HG03575 (cell line): ENCODE measurements around the gene LRRC34.

ENCODE experiments used
- ATAC-seq: cut with Tn5 transposase; IDR thresholded peaks from one replicate; pipeline ENCODE4 v1.9.1; 2021; ENCODE audit not compliant: unreplicated experiment, insufficient number of reproducible peaks, low FRiP score; ENCODE audit errors: extremely low read depth

The LRRC34 gene

GRCh38 chr3:169818316-169818715, 5.6 kb upstream of the LRRC34 start:
- ATAC-seq: no peak

GRCh38 chr3:169815590-169816150, 3.0 kb upstream of the LRRC34 start:
- no peak for ATAC-seq

- peak; percentile 89 for ATAC-seq
Observed at GRCh38 chr3:169813757-169814517, 1.2 kb upstream of the LRRC34 start.

GRCh38 chr3:169813278-169813677, 574 bp upstream of the LRRC34 start:
- no peak for ATAC-seq

GRCh38 chr3:169811631-169812331, 923 bp downstream of the LRRC34 start:
- ATAC-seq: no peak

GRCh38 chr3:169809230-169809795, 3.4 kb downstream of the LRRC34 start:
- no peak for ATAC-seq

GRCh38 chr3:169804681-169805080, 8.0 kb downstream of the LRRC34 start:
- ATAC-seq: no peak

GRCh38 chr3:169792359-169792758, 20.3 kb downstream of the LRRC34 start:
- no peak for ATAC-seq

- ATAC-seq: no peak
Observed at GRCh38 chr3:169790687-169791429, 21.8 kb downstream of the LRRC34 start.

GRCh38 chr3:169790219-169790618, 22.5 kb downstream of the LRRC34 start:
- ATAC-seq: no peak

GRCh38 chr3:169787791-169788190, 24.9 kb downstream of the LRRC34 start:
- no peak for ATAC-seq

GRCh38 chr3:169787120-169787519, 25.6 kb downstream of the LRRC34 start:
- ATAC-seq: no peak

GRCh38 chr3:169781209-169781855, 31.4 kb downstream of the LRRC34 start:
- ATAC-seq: no peak

GRCh38 chr3:169780742-169781141, 32.0 kb downstream of the LRRC34 start:
- ATAC-seq: no peak

- ATAC-seq: no peak
Observed at GRCh38 chr3:169777822-169778221, 34.9 kb downstream of the LRRC34 start.

GRCh38 chr3:169774186-169774585, 38.5 kb downstream of the LRRC34 start:
- no peak for ATAC-seq

- ATAC-seq: peak; percentile 65
Observed at GRCh38 chr3:169772897-169773816, 39.5 kb downstream of the LRRC34 start, which contains the start of gene MYNN. Gene MYNN, plus strand, starts transcription at chr3:169773396. Its CDS starts 900 bp downstream, at chr3:169774296.
